HCT116 (cell line): ENCODE results near the gene RSRC1. TPM values are rescaled to one million over a fixed set of nuclear protein-coding genes. Genes with fewer than 3 reads are reported as not detected.

Experiments
- ATAC-seq: fragments of 200-7000 bp; cut with Tn5 transposase; 2 replicates; pipeline ENCODE4 v1.9.1; 2020; ENCODE audit warnings: mild to moderate bottlenecking, moderate library complexity
- BruUV-seq: library from RNA; stranded (reverse); fragments of 400-500 nt; replicated peaks from 2 replicates; lab custom pipeline; 2021; lab: Mats Ljungman, UMichigan
- CTCF ChIA-PET: fragments of 300-600 bp; sonication (Branson Sonifier 250); formaldehyde crosslinking; loops from one replicate; lab custom pipeline; 2021; ENCODE audit warnings: antibody characterized with exemption; lab: Charles Lee
- POLR2A ChIA-PET: fragments of 300-600, 350-600 bp; sonication (Branson Sonifier 250); formaldehyde crosslinking; loops from one replicate; lab custom pipeline; 2021; ENCODE audit warnings: antibody characterized with exemption; lab: Charles Lee
- RAD21 ChIA-PET, 2 experiments: fragments of 300-600 bp; sonication (Branson Sonifier 250); formaldehyde crosslinking; loops; one replicate each; lab custom pipeline; 2023; ENCODE audit warnings: low total read pairs in 2 of 2; ENCODE audit not compliant: uncharacterized antibody in 2 of 2, unreplicated experiment in 2 of 2, low non-redundant PET in 1 of 2; lab: Charles Lee
- DNase-seq: peaks from one replicate; pipeline ENCODE4 v3.0.0-alpha.2; 2010; ENCODE audit warnings: low read depth, low spot score
- H2AFZ ChIP-seq: fragments of 200-600 bp; shearing (Covaris generic), sonication (generic); 2 replicates; pipeline ENCODE4 v1.6.1; 2017; ENCODE audit warnings: low read depth, mixed run types, mixed read lengths, antibody characterized with exemption, low read length; ENCODE audit not compliant: poor library complexity, severe bottlenecking
- H3K27ac ChIP-seq: 2 replicates; pipeline ENCODE4 v1.5.1; 2012; ENCODE audit warnings: low read depth, low read length
- H3K27me3 ChIP-seq: fragments of 200-600 bp; sonication (generic); 2 replicates; pipeline ENCODE4 v1.6.1; 2016; ENCODE audit warnings: mixed run types, low read length, mixed read lengths; ENCODE audit not compliant: insufficient read depth
- H3K36me3 ChIP-seq, 2 experiments: fragments of 200-500 bp in 1 of 2; fragments of 200-600 bp in 1 of 2; sonication (Bioruptor generic) in 1 of 2; sonication (generic) in 1 of 2; 2 replicates each; pipeline versions ENCODE4 v1.5.1 to v1.6.1; 2014 to 2016; ENCODE audit warnings: low read length in 2 of 2, inconsistent platforms in 1 of 2, mixed read lengths in 1 of 2, mixed run types in 1 of 2; ENCODE audit not compliant: insufficient read depth in 2 of 2, control insufficient read depth in 1 of 2
- H3K4me1 ChIP-seq, 2 experiments: fragments of 200-600 bp in 1 of 2; sonication (generic) in 1 of 2; 2 replicates each; pipeline versions ENCODE4 v1.5.1 to v1.6.1; 2012 to 2017; ENCODE audit warnings: low read length in 2 of 2, inconsistent platforms in 1 of 2, mild to moderate bottlenecking in 1 of 2, mixed read lengths in 1 of 2, mixed run types in 1 of 2, moderate library complexity in 1 of 2; ENCODE audit not compliant: insufficient read depth in 2 of 2, control insufficient read depth in 1 of 2
- H3K4me2 ChIP-seq: fragments of 200-600 bp; sonication (generic); 2 replicates; pipeline ENCODE4 v1.6.1; 2017; ENCODE audit warnings: mixed run types, low read length, mixed read lengths
- H3K4me3 ChIP-seq, 2 experiments: fragments of 200-600 bp in 1 of 2; sonication (generic) in 1 of 2; replicated peaks in 1 of 2; 2 replicates each; pipeline ENCODE4 v1.5.1; 2011 to 2016; ENCODE audit warnings: low read length in 2 of 2, control low read depth in 1 of 2, low read depth in 1 of 2, mild to moderate bottlenecking in 1 of 2, mixed read lengths in 1 of 2, mixed run types in 1 of 2
- H3K79me2 ChIP-seq: fragments of 200-600 bp; sonication (generic); 2 replicates; pipeline ENCODE4 v1.6.1; 2017; ENCODE audit warnings: mild to moderate bottlenecking, mixed run types, low read length, moderate library complexity, mixed read lengths; ENCODE audit not compliant: insufficient read depth
- H3K9ac ChIP-seq: fragments of 200-600 bp; sonication (generic); 2 replicates; pipeline ENCODE4 v1.6.1; 2016; ENCODE audit warnings: low read length, mixed read lengths
- H3K9me2 ChIP-seq: fragments of 200-600 bp; sonication (generic), shearing (Covaris generic); 2 replicates; pipeline ENCODE4 v1.6.1; 2017; ENCODE audit warnings: mixed run types, mild to moderate bottlenecking, moderate library complexity; ENCODE audit not compliant: insufficient read depth
- H3K9me3 ChIP-seq, 2 experiments: fragments of 200-500 bp in 1 of 2; fragments of 200-600 bp in 1 of 2; sonication (Bioruptor generic) in 1 of 2; sonication (generic) in 1 of 2; 2 replicates each; pipeline ENCODE4 v1.6.1; 2014 to 2017; ENCODE audit warnings: low read length in 2 of 2, mixed read lengths in 2 of 2, inconsistent platforms in 1 of 2, low read depth in 1 of 2, mild to moderate bottlenecking in 1 of 2, mixed run types in 1 of 2, moderate library complexity in 1 of 2; ENCODE audit not compliant: control insufficient read depth in 1 of 2, insufficient read depth in 1 of 2
- H4K20me1 ChIP-seq: fragments of 200-600 bp; sonication (generic), shearing (Covaris generic); 2 replicates; pipeline ENCODE4 v1.6.1; 2017; ENCODE audit warnings: mixed run types, mild to moderate bottlenecking, moderate library complexity; ENCODE audit not compliant: insufficient read depth
- CBX3 ChIP-seq: IDR thresholded peaks from 2 replicates; pipeline ENCODE4 v1.6.1; 2012; ENCODE audit warnings: low read depth
- CEBPB ChIP-seq: IDR thresholded peaks from 2 replicates; pipeline ENCODE4 v1.6.1; 2012; ENCODE audit warnings: low read depth
- EGR1 ChIP-seq: IDR thresholded peaks from 2 replicates; pipeline ENCODE4 v1.6.1; 2012; ENCODE audit warnings: low read depth
- EZH2 ChIP-seq: fragments of 200-600 bp; sonication (generic); IDR thresholded peaks from 2 replicates; pipeline ENCODE4 v1.6.1; 2017; ENCODE audit warnings: antibody characterized with exemption, mixed run types
- EZH2phosphoT487 ChIP-seq: fragments of 200-600 bp; IDR thresholded peaks from 2 replicates; pipeline ENCODE4 v1.6.1; 2018; ENCODE audit warnings: antibody characterized with exemption, borderline replicate concordance
- JUND ChIP-seq: IDR thresholded peaks from 2 replicates; pipeline ENCODE4 v1.6.1; 2012
- POLR2A ChIP-seq: IDR thresholded peaks from 2 replicates; pipeline ENCODE4 v1.7.0; 2011; ENCODE audit warnings: borderline replicate concordance; ENCODE audit not compliant: insufficient read depth, insufficient read length; ENCODE audit errors: extremely low read depth
- POLR2AphosphoS5 ChIP-seq: IDR thresholded peaks from 2 replicates; pipeline ENCODE4 v1.6.1; 2011; ENCODE audit warnings: mild to moderate bottlenecking, low read depth, low read length, moderate library complexity
- RAD21 ChIP-seq: IDR thresholded peaks from 2 replicates; pipeline ENCODE4 v1.6.1; 2012; ENCODE audit warnings: low read depth, mild to moderate bottlenecking
- SIN3A ChIP-seq: IDR thresholded peaks from 2 replicates; pipeline ENCODE4 v1.6.1; 2012; ENCODE audit warnings: low read depth
- SP1 ChIP-seq: IDR thresholded peaks from 2 replicates; pipeline ENCODE4 v1.6.1; 2012; ENCODE audit warnings: low read depth
- TCF7L2 ChIP-seq: IDR thresholded peaks from 2 replicates; pipeline ENCODE4 v1.7.0; 2011; ENCODE audit warnings: borderline replicate concordance, inconsistent platforms; ENCODE audit not compliant: insufficient read depth, insufficient read length; ENCODE audit errors: extremely low read depth
- YY1 ChIP-seq: IDR thresholded peaks from 2 replicates; pipeline ENCODE4 v1.6.1; 2011; ENCODE audit warnings: low read length, low read depth, moderate library complexity, mild to moderate bottlenecking; ENCODE audit not compliant: insufficient replicate concordance; ENCODE audit errors: extremely low read depth
- ZFX ChIP-seq: fragments of 450-650 bp; IDR thresholded peaks from 2 replicates; pipeline ENCODE4 v1.6.1; 2017
- ZNF274 ChIP-seq: fragments of 200-500 bp; sonication (Bioruptor generic); IDR thresholded peaks from 2 replicates; pipeline ENCODE4 v1.6.1; 2014; ENCODE audit warnings: mild to moderate bottlenecking, low read depth, low read length, inconsistent platforms
- intact Hi-C: fragments of 100-400 bp; cut with micrococcal nuclease; formaldehyde crosslinking; loops from 2 replicates; pipeline ENCODE4 v1.10.0; 2022
- total RNA-seq: library from RNA; stranded (reverse); gene quantifications from one replicate; pipeline ENCODE4 v1.2.1, GENCODE V29; 2021; ENCODE audit not compliant: unreplicated experiment
- TF ChIP-seq, protein P1 (sequence below): IDR thresholded peaks from 2 replicates; pipeline ENCODE4 v1.6.1; 2012
- TF ChIP-seq, protein P2 (sequence below): IDR thresholded peaks from 2 replicates; pipeline ENCODE4 v1.6.1; 2012; ENCODE audit warnings: low read depth
- TF ChIP-seq, protein P3 (sequence below), 3 experiments: fragments of 200-600 bp in 1 of 3; sonication (generic) in 1 of 3; IDR thresholded peaks in 2 of 3; conservative IDR thresholded peaks in 1 of 3; 2 replicates each; pipeline ENCODE4 v1.5.1; 2012 to 2017; ENCODE audit warnings: low read depth in 2 of 3, low read length in 2 of 3, antibody characterized with exemption in 1 of 3, borderline replicate concordance in 1 of 3, control low read depth in 1 of 3, mild to moderate bottlenecking in 1 of 3, mixed read lengths in 1 of 3, mixed run types in 1 of 3, moderate library complexity in 1 of 3; ENCODE audit not compliant: insufficient read depth in 1 of 3

Gene RSRC1
- total RNA-seq, 1 experiment from 2014 or later, result 37.1 TPM

DNA sequence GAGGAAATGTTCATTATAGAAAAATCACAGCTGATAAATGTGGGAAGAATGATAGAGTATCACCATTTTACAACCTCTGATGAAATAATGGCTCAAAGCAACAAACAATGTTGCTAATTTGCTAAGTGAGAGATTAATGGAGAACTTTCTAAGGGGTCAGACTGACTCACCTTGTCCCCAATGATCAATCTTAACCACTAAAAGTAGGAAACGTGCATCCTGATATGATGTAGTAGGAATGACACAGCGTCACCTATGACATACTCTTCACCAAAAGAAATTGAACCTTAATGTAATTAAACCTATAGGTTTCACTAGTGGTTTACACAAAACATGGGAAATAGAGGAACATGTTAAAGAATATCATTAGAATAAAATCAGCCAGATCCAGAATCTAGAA, 426.0 kb downstream of the RSRC1 start:
- Histone ChIP-seq H3K4me1 (no peaks in the 10 kb centered on the region), H3K9ac (no peak overlapping the region), H2AFZ (no peak overlapping the region), H3K9me3 (no peaks in the 10 kb centered on the region), H3K79me2 (no peaks in the 10 kb centered on the region), H4K20me1 (no peaks in the 10 kb centered on the region), H3K4me2 (no peak overlapping the region), H3K4me3 (no peak overlapping the region), H3K27me3 (no peaks in the 10 kb centered on the region), H3K36me3 (no peaks in the 10 kb centered on the region), H3K9me2 (no peaks in the 10 kb centered on the region), H3K27ac (no peak overlapping the region)
- POLR2A ChIA-PET, result no interaction called here
- DNase-seq (no peak), ATAC-seq (no peak)
- intact Hi-C loops, result loop anchor here (10.0 kb wide), 1 partner anchor 781 kb away; no protein-coding TSS in a partner anchor
- RAD21 ChIA-PET, result no interaction called here
- no TSS peak for BruUV-seq
- TF ChIP-seq POLR2AphosphoS5, result no peak
- no peak for TF ChIP-seq SIN3A
- no peak for TF ChIP-seq EGR1
- no peak for TF ChIP-seq SP1
- TF ChIP-seq, protein P1, sequence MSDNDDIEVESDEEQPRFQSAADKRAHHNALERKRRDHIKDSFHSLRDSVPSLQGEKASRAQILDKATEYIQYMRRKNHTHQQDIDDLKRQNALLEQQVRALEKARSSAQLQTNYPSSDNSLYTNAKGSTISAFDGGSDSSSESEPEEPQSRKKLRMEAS, result no peak
- no peak for TF ChIP-seq TCF7L2
- no peak for TF ChIP-seq ZFX
- no peak for TF ChIP-seq RAD21
- no peak for TF ChIP-seq EZH2
- no peak for TF ChIP-seq CBX3
- TF ChIP-seq ZNF274, result no peak
- TF ChIP-seq EZH2phosphoT487, result no peak
- TF ChIP-seq POLR2A, result no peak
- no peak for TF ChIP-seq CEBPB
- no peak for TF ChIP-seq JUND
- TF ChIP-seq, protein P2, sequence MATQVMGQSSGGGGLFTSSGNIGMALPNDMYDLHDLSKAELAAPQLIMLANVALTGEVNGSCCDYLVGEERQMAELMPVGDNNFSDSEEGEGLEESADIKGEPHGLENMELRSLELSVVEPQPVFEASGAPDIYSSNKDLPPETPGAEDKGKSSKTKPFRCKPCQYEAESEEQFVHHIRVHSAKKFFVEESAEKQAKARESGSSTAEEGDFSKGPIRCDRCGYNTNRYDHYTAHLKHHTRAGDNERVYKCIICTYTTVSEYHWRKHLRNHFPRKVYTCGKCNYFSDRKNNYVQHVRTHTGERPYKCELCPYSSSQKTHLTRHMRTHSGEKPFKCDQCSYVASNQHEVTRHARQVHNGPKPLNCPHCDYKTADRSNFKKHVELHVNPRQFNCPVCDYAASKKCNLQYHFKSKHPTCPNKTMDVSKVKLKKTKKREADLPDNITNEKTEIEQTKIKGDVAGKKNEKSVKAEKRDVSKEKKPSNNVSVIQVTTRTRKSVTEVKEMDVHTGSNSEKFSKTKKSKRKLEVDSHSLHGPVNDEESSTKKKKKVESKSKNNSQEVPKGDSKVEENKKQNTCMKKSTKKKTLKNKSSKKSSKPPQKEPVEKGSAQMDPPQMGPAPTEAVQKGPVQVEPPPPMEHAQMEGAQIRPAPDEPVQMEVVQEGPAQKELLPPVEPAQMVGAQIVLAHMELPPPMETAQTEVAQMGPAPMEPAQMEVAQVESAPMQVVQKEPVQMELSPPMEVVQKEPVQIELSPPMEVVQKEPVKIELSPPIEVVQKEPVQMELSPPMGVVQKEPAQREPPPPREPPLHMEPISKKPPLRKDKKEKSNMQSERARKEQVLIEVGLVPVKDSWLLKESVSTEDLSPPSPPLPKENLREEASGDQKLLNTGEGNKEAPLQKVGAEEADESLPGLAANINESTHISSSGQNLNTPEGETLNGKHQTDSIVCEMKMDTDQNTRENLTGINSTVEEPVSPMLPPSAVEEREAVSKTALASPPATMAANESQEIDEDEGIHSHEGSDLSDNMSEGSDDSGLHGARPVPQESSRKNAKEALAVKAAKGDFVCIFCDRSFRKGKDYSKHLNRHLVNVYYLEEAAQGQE, result no peak
- no peak for TF ChIP-seq YY1
- TF ChIP-seq, protein P3, sequence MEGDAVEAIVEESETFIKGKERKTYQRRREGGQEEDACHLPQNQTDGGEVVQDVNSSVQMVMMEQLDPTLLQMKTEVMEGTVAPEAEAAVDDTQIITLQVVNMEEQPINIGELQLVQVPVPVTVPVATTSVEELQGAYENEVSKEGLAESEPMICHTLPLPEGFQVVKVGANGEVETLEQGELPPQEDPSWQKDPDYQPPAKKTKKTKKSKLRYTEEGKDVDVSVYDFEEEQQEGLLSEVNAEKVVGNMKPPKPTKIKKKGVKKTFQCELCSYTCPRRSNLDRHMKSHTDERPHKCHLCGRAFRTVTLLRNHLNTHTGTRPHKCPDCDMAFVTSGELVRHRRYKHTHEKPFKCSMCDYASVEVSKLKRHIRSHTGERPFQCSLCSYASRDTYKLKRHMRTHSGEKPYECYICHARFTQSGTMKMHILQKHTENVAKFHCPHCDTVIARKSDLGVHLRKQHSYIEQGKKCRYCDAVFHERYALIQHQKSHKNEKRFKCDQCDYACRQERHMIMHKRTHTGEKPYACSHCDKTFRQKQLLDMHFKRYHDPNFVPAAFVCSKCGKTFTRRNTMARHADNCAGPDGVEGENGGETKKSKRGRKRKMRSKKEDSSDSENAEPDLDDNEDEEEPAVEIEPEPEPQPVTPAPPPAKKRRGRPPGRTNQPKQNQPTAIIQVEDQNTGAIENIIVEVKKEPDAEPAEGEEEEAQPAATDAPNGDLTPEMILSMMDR (IDR thresholded peaks at IDR 0.05 in 2 of 3, conservative IDR thresholded peaks at IDR 0.05 in 1 of 3; ENCODE audit: borderline replicate concordance in 1 of 3, insufficient read depth in 1 of 3, low read depth in 2 of 3, low read length in 2 of 3), result no peak
- CTCF ChIA-PET, result no interaction called here
